ENCODE measurements around the gene PAFAH1B1.
A peak's percentile ranks its signal among the peaks of the same experiment; 100 is the strongest.

PAFAH1B1 gene

GRCh38 chr17:2707721-2708584 is 114.5 kb downstream of the PAFAH1B1 start (continued):
- TF ChIP-seq PBX3 (CRISPR knock-in tag; IDR thresholded peaks at IDR 0.05) (no peak), ZFP37 (tag by site-specific recombination; IDR thresholded peaks at IDR 0.05) (no peak), ZNF24 (tag by site-specific recombination; IDR thresholded peaks at IDR 0.05) (no peak), ZIC2 (tag by site-specific recombination; IDR thresholded peaks at IDR 0.05) (0 out of 2 replicates have a peak, but pooled peaks have one; percentile 51)
- TF ChIP-seq, protein P1, sequence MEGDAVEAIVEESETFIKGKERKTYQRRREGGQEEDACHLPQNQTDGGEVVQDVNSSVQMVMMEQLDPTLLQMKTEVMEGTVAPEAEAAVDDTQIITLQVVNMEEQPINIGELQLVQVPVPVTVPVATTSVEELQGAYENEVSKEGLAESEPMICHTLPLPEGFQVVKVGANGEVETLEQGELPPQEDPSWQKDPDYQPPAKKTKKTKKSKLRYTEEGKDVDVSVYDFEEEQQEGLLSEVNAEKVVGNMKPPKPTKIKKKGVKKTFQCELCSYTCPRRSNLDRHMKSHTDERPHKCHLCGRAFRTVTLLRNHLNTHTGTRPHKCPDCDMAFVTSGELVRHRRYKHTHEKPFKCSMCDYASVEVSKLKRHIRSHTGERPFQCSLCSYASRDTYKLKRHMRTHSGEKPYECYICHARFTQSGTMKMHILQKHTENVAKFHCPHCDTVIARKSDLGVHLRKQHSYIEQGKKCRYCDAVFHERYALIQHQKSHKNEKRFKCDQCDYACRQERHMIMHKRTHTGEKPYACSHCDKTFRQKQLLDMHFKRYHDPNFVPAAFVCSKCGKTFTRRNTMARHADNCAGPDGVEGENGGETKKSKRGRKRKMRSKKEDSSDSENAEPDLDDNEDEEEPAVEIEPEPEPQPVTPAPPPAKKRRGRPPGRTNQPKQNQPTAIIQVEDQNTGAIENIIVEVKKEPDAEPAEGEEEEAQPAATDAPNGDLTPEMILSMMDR (tag by site-specific recombination; IDR thresholded peaks at IDR 0.05), result peak; percentile 64
- TF ChIP-seq, protein P2, sequence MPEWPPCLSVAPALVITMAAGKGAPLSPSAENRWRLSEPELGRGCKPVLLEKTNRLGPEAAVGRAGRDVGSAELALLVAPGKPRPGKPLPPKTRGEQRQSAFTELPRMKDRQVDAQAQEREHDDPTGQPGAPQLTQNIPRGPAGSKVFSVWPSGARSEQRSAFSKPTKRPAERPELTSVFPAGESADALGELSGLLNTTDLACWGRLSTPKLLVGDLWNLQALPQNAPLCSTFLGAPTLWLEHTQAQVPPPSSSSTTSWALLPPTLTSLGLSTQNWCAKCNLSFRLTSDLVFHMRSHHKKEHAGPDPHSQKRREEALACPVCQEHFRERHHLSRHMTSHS (tag by site-specific recombination; IDR thresholded peaks at IDR 0.05), result no peak

GRCh38 chr17:2708585-2709182 is 115.2 kb downstream of the PAFAH1B1 start:
- peak overlapping the region; percentile 44; the same call in 1 of the 2 replicates for H3K27ac ChIP-seq (ENCODE audit: extremely low read depth, low read depth, low read length)
- CTCF ChIA-PET, result interaction anchor here (2.0 kb wide), 1 partner anchor 22 kb away, joined by 6 read pairs; no protein-coding TSS in a partner anchor
- peaks cover 0 to 9% of the 10 kb centered on the region in 2 experiments; a peak in 1 of 3 replicates for H3K36me3 ChIP-seq (ENCODE audit: control insufficient read depth in 2 of 2, insufficient read depth in 1 of 2, low read length in 2 of 2)
- H3K4me1 ChIP-seq (ENCODE audit: control insufficient read depth, insufficient read depth, low read length), result peaks cover 13% of the 10 kb centered on the region
- H3K9me3 ChIP-seq (ENCODE audit: control insufficient read depth, insufficient read depth, low read depth, low read length), result no peaks in the 10 kb centered on the region
- H3K4me3 ChIP-seq (ENCODE audit: low read depth, low read length), result no peak overlapping the region
- TF ChIP-seq, protein P3, sequence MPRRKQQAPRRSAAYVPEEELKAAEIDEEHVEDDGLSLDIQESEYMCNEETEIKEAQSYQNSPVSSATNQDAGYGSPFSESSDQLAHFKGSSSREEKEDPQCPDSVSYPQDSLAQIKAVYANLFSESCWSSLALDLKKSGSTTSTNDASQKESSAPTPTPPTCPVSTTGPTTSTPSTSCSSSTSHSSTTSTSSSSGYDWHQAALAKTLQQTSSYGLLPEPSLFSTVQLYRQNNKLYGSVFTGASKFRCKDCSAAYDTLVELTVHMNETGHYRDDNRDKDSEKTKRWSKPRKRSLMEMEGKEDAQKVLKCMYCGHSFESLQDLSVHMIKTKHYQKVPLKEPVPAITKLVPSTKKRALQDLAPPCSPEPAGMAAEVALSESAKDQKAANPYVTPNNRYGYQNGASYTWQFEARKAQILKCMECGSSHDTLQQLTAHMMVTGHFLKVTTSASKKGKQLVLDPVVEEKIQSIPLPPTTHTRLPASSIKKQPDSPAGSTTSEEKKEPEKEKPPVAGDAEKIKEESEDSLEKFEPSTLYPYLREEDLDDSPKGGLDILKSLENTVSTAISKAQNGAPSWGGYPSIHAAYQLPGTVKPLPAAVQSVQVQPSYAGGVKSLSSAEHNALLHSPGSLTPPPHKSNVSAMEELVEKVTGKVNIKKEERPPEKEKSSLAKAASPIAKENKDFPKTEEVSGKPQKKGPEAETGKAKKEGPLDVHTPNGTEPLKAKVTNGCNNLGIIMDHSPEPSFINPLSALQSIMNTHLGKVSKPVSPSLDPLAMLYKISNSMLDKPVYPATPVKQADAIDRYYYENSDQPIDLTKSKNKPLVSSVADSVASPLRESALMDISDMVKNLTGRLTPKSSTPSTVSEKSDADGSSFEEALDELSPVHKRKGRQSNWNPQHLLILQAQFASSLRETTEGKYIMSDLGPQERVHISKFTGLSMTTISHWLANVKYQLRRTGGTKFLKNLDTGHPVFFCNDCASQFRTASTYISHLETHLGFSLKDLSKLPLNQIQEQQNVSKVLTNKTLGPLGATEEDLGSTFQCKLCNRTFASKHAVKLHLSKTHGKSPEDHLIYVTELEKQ (tag by site-specific recombination; IDR thresholded peaks at IDR 0.05; ENCODE audit: borderline replicate concordance), result no peak
- TF ChIP-seq EGR2 (tag by site-specific recombination; IDR thresholded peaks at IDR 0.05; ENCODE audit: low read depth) (peak; percentile 92), ZNF596 (tag by site-specific recombination; IDR thresholded peaks at IDR 0.05) (no peak), ZFHX2 (tag by site-specific recombination; conservative IDR thresholded peaks at IDR 0.05) (peak; percentile 89)
- POLR2A ChIA-PET, result no interaction called here

GRCh38 chr17:2709183-2709661 is 115.8 kb downstream of the PAFAH1B1 start:
- Histone ChIP-seq H3K4me3 (ENCODE audit: low read depth, low read length) (no peak overlapping the region), H3K27ac (ENCODE audit: extremely low read depth, low read depth, low read length) (peak overlapping the region; percentile 44; the same call in 1 of the 2 replicates), H3K4me1 (ENCODE audit: control insufficient read depth, insufficient read depth, low read length) (peaks cover 13% of the 10 kb centered on the region), H3K9me3 (ENCODE audit: control insufficient read depth, insufficient read depth, low read depth, low read length) (no peaks in the 10 kb centered on the region), H3K36me3 (ENCODE audit: control insufficient read depth in 2 of 2, insufficient read depth in 1 of 2, low read length in 2 of 2) (peaks cover 0 to 4% of the 10 kb centered on the region in 2 experiments; a peak in 1 of 3 replicates)
- POLR2A ChIA-PET, result interaction anchor here (2.1 kb wide), 1 partner anchor 116 kb away, joined by 7 read pairs; the partner anchor contains the start of gene PAFAH1B1
- CTCF ChIA-PET, result interaction anchor here (0.7 to 1.1 kb wide), 2 partner anchors 17 to 307 kb away, joined by 3 read pairs; no protein-coding TSS in a partner anchor
- TF ChIP-seq, protein P2 (tag by site-specific recombination; IDR thresholded peaks at IDR 0.05), result no peak
- no peak for TF ChIP-seq ZNF660 (tag by site-specific recombination; IDR thresholded peaks at IDR 0.05)
- TF ChIP-seq ZBTB1 (tag by site-specific recombination; IDR thresholded peaks at IDR 0.05), result no peak
- TF ChIP-seq KLF10 (tag by site-specific recombination; IDR thresholded peaks at IDR 0.05), result no peak
- no peak for TF ChIP-seq KLF16 (tag by site-specific recombination; IDR thresholded peaks at IDR 0.05)
- TF ChIP-seq ZFP3 (tag by site-specific recombination; IDR thresholded peaks at IDR 0.05; ENCODE audit: low read depth), result no peak
- TF ChIP-seq, protein P4, sequence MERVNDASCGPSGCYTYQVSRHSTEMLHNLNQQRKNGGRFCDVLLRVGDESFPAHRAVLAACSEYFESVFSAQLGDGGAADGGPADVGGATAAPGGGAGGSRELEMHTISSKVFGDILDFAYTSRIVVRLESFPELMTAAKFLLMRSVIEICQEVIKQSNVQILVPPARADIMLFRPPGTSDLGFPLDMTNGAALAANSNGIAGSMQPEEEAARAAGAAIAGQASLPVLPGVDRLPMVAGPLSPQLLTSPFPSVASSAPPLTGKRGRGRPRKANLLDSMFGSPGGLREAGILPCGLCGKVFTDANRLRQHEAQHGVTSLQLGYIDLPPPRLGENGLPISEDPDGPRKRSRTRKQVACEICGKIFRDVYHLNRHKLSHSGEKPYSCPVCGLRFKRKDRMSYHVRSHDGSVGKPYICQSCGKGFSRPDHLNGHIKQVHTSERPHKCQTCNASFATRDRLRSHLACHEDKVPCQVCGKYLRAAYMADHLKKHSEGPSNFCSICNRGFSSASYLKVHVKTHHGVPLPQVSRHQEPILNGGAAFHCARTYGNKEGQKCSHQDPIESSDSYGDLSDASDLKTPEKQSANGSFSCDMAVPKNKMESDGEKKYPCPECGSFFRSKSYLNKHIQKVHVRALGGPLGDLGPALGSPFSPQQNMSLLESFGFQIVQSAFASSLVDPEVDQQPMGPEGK (tag by site-specific recombination; IDR thresholded peaks at IDR 0.05), result peak; percentile 42; the same call in 1 of the 2 replicates
- no peak for TF ChIP-seq ZFP37 (tag by site-specific recombination; IDR thresholded peaks at IDR 0.05)
- no peak for TF ChIP-seq ZNF555 (tag by site-specific recombination; conservative IDR thresholded peaks at IDR 0.05)
- no peak for TF ChIP-seq PRDM1 (tag by site-specific recombination; IDR thresholded peaks at IDR 0.05)
- peak; percentile 51 for TF ChIP-seq SP2 (tag by site-specific recombination; IDR thresholded peaks at IDR 0.05)
- no peak for TF ChIP-seq ZNF747 (tag by site-specific recombination; IDR thresholded peaks at IDR 0.05)

All from HEK293 (cell line).